ENCODE measurements around the gene CRIP1.
A peak's percentile ranks its signal among the peaks of the same experiment; 100 is the strongest.

The CRIP1 gene, protein sequence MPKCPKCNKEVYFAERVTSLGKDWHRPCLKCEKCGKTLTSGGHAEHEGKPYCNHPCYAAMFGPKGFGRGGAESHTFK

DNA sequence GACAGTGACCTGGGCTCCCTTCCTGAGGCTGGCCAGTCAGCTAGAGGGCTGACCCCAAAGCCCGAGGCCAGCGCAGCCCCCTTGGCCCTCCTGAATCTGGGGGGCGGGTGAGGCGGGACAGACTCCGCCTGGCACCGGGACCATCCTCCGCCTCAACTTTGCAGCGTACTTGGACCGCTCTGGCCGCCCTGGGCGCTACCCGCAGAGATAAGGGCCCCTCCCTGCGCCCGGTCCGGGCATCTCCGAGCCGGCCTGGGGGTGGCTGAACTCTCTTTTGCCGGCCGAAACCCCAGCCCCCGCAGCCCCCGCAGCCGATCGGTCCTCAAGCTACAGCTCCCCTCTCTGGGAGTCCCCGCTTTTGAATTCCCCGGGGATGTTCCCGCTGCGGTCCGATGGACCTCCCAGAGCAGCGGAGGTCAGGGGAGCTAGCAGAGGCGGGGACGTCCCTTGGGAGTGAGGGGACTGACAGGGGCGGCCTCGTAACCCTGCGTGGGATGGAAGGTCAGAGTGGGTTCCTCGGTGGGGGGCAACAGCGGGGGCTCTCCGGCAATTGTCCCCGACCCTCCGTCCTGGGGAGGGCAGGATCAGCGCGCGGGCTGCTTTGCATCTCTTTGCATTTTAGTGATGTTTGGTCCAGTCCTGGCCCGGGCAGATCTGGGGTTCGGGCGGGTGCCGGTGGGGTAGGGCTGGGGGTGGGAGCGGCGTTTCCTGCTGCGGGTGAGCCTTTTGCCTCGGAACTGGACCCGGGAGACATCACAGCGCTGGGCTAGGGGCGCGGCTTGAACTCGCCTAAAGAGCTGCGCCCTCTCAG is at the start of gene CRIP1:
CRIP1 (plus strand) TSS at position 724 of the 811 bp plus-strand sequence. CDS start 374 bp downstream, outside the sequence.
- DNase-seq (ENCODE audit: low read depth in 2 of 2, low spot score in 1 of 2) = no peak

DNA sequence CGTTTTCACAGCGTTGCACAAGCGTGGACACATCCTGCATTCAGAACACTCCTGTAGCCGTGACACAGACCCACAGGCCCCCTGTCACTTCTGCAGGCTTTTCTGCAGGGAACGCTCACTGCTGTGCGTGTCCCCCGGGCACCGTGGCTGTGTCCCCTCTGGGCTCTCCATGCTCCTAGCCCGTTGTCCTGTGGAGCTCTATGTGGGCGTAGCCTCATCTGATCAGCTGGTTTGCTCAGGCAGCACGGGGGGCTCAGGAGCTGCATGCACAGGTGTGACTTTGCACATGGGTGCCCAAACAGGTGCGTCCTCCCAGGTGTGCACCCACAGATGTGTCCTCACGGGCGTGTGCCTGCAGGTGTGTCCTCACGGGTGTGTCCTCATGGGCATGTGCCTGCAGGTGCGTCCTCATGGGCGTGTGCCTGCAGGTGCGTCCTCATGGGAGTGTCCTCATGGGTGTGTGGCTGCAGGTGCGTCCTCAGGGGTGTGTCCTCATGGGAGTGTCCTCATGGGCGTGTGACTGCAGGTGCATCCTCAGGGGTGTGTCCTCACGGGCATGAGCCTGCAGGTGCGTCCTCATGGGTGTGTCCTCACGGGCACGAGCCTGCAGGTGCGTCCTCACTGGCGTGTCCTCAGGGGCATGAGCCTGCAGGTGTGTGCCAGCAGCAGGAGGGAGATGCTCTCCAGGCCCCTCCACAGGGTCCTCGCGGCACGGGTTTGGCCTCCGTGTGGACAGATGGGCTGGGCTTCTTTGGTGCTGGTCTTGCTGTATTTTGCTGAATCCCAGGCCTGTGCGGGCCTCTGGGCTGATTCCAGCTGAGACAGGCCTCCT is 49.6 kb upstream of the CRIP1 start:
- no peak for DNase-seq (ENCODE audit: low read depth in 2 of 2, low spot score in 1 of 2)

DNA sequence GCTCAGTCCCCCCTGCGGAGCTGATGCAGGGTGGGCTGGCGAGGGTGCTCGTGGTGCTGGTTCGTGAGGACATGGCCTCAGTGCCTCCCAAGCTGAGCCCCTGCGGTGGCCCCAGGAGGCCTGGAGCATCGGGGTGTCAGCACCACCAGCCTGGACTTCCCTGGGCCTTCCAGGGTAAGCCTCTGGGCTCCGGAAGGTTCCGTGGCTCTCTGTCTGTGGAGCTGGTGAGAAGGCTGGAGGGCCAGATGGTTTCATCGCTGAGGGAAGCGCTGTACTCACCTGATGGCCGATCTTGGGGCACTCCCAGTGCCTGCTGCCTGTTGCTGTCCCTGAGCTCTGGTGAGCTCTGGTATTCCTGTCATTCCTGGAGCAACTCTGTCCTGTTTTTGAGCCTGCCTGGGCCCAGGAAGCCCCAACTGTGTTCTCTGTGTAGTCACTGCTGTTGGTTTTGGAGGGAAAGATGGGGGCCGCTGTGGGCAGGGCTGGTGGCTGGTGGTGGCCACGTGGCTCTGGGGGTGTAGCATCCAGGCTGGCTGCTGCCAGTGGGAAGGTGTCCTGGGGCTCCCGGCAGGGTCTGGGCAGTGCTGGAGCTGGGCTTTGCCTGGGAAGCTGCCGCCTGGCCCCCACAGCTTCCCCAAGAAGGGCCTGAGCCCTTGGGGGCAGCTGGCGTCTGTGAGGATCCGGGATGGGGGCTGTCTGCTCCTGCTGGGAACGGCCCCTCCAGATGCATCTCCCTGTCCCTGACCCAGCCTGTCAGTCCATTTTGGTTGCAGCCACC is 48.8 kb upstream of the CRIP1 start:
- DNase-seq (ENCODE audit: low read depth in 2 of 2, low spot score in 1 of 2) = no peak

DNA sequence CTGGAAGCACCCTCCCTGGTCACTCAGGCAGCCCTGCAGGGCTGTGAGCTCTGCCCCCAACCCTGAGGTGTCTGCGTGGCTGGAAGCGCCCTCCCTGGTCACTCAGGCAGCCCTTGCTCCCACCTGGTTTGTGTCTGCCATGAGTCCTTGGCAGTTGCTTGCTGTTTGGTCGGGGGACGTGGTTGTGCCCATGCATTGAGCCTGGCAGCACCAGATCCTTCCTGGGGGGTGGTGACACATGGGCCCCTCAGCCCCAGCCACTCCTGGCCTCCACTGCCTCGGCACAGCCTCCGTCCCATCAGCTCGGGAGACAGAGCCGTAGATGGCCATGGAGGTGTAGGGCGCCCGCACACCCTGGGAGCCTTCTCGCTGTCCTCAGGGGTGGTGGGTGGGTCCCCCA is 47.5 kb upstream of the CRIP1 start:
- no peak for DNase-seq (ENCODE audit: low read depth in 2 of 2, low spot score in 1 of 2)

DNA sequence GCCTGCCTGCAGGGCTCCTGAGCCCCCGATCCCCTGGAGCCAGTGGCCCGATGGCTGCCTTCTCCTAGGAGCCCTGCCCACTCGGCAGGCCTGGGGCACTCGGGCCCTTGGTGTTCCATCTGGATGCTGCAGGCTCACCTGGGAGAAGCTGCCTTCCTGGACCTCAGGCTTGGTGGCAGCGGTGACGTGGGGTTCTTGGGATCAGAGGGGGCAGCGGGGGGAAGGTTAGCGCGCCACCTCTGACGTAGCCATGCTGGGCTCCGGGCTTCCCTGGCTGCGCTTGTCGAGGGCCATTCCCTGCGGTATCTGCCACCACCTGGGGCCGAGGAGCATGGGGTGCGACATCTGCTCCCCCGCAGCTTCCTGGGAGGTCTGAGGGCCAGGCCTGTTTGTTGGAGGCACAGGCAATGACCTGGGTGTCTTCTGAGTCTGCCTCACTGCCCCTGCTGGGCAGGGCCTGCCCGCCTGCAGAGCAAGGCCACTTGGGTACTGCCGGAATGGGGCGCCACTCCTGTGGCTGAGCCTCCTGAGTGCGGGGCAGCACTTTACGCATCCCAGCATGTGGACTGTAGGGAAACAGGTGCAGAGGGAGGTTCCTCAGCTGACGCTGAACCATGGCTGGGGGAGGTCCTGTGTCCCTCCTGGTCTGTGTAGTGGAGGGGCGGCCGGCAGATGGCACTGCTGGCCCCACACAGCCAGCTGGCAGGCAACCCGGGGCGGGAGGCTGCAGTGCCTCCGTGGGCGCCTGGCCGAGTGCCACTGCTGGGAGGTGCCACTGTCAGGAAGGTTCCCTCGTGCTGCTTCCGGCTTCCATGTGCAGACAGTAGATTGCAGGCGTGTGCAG is 46.8 kb upstream of the CRIP1 start:
- no peak for DNase-seq (ENCODE audit: low read depth in 2 of 2, low spot score in 1 of 2)

DNA sequence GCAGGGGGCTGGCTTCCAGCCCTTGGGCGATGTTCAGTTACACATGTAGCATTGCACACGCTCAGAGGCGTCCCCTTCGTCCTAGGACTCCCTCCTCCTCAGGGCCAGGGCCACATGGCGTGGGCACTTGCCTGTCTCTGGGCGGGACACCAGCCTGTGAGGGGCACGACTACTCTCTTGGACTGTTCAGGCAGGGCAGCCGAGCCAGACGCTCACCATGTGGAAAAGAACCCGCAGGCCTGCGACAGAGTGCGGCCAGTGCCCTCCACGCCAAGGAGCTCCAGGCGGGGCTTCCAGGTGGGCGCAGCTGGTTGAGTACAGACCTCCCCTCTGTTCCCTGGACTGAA is 46.2 kb upstream of the CRIP1 start:
- DNase-seq (ENCODE audit: low read depth in 2 of 2, low spot score in 1 of 2) = no peak

DNA sequence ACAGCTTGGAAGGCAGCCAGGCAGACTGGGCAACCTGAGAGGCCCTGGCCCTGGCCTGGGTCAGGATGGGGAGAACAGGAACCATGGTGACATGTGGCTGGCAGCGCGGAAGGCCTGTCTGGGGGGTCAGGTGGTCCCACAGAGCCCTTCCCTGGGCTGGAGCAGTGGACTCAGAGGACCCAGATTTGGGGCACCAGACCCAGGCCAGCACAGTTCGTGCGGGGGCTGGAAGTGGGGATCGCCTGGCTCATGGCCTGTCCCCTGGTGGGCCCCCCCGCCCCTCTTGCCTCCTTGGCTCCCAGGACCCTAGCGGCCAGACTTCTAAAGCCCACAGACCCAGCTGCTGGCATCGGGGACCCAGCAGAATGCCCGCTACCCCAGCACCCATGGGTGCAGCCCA is 45.7 kb upstream of the CRIP1 start:
- DNase-seq (ENCODE audit: low read depth in 2 of 2, low spot score in 1 of 2) = no peak

DNA sequence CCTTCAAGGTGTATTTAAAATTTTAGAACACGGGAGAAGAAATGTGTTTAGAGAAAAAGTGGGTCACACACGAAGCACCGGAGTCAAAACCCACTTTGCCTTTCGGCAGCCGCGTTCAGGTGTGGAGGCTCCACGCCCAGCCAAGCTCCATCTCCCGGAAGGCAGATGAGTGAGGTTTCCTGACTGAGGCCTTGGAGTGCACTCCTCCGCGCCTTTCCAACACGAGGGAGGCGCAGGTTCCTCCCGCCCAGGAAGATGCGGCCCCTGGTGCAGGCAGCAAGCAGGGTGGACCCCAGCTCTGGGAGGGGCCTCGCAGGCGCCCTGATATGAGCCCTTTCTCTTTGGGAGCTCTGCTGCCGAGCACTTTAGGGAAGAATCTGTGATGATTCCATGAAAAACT is 44.6 kb upstream of the CRIP1 start:
- no peak for DNase-seq (ENCODE audit: low read depth in 2 of 2, low spot score in 1 of 2)

DNA sequence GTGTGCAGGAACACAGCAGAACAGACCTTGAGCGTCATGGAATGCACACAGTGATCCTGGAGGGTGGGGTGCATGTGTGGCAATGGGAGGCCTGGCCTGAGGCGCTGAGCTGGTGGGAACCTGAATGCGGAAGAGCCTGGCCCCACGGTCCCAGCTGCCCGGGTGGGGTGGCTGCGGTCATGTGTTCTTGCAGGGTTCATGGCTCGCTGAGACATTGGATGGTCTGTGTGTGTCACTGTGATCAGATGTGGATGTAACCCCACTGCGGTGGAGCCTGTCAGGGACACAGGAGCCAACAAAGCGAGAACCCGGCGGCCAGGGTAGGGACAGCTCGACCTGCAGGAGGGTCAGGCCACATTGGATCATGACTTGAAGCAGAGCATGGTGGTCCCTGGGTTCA is 43.9 kb upstream of the CRIP1 start:
- DNase-seq (ENCODE audit: low read depth in 2 of 2, low spot score in 1 of 2) = no peak

DNA sequence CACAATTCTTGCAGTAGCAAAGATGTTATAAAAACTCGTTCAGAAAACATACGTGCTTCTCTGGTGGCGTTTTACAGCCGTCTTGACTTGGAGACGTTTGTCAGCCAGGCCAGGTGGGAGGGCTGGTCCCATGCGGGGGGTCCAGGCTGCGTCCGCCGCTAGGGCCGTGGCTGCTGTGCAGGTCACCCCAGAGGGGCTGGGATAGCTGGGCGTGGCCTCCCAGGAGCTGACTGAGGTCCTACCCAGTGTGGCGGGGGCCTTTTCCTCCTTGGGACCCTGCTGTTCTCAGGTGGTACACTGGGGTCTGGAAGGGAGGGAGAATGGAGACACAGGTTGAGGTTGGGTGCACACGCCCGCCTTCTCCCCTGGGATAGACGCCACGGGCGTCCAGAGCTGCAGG is 41.8 kb upstream of the CRIP1 start:
- DNase-seq (ENCODE audit: low read depth in 2 of 2, low spot score in 1 of 2) = no peak

DNA sequence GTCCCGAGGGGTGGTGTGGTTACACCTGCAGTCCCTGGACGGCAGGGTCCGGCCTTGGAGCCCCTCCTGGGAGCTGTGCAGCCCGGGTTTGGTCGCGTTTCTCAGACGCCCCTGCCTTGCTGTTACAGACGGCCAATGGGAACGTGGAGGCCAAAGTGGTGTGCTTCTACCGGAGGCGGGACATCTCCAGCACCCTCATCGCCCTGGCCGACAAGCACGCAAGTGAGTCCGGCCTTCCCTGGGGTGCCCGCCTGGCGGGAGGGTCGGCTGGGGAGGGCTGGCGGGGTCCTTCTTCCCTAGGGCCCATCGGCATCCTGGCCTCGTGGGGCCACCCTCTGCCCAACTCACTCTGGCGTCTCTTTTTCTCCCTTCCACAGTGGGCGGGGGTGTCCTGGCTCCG is 41.4 kb upstream of the CRIP1 start:
- no peak for DNase-seq (ENCODE audit: low read depth in 2 of 2, low spot score in 1 of 2)

DNA sequence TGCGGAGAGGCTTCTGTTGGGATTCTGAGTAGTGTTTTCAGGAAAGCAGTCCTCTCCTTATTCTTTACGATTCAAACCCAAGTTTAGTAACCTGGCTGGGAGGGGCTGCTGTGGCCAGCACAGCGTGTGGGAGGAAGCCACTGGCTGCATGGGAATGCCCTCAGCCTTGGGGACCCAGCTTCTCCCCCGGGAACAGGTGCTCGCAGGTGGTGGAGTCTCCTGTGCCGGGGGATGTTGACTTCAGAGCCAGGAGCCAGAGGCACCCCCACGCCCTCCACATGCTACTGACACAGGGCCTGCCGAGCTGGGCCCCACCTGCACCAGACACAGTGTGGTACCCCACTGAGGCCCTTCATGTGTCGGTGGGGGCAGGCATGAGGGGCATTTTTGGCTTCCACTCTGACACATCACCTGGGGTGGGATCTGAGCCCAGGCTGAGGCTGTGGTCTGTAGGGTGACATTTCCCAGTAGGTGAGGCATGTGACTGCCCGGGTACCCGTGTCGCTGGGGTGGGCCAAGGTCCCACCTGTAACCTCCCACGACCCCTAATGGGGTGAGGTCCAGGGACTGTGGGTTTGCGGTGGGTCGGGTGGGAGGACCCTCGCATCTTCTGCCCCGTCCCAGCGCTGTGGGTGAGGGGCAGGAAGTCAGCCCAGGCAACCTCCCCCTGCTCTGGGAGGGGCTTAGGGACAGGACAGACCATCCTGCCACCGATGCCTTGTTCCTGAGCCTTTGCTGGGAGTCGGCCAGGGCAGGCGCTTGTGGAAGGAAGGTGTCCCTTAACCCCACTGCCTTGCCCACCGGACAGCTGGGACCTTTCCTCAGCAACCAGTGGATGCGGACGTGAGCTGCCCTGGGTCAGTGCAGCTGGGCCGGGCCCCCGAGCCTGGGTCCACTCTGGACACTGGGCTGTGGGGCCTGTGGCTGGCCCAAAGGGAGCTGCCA is 40.5 kb upstream of the CRIP1 start:
- DNase-seq (ENCODE audit: low read depth in 2 of 2, low spot score in 1 of 2) = no peak

DNA sequence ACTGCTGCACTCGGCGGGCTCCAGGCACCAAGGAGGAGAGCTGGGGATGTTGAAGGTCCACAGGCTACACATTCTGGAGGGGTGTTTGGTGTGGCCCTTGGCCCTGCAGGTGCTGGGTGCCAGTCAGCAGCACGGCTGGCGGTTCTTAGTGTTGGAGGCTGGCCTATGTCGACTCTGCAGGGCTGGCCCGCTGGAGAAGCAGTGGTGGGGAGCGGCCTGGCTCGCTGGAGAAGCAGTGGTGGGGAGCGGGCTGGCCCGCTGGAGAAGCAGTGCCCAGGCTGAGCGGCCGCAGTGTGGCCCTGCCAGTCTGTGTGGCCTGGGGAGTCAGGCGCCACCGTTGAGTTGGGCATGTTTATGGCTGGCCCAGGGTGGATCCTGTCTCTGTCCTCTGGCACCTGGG is 39.7 kb upstream of the CRIP1 start:
- no peak for DNase-seq (ENCODE audit: low read depth in 2 of 2, low spot score in 1 of 2)

DNA sequence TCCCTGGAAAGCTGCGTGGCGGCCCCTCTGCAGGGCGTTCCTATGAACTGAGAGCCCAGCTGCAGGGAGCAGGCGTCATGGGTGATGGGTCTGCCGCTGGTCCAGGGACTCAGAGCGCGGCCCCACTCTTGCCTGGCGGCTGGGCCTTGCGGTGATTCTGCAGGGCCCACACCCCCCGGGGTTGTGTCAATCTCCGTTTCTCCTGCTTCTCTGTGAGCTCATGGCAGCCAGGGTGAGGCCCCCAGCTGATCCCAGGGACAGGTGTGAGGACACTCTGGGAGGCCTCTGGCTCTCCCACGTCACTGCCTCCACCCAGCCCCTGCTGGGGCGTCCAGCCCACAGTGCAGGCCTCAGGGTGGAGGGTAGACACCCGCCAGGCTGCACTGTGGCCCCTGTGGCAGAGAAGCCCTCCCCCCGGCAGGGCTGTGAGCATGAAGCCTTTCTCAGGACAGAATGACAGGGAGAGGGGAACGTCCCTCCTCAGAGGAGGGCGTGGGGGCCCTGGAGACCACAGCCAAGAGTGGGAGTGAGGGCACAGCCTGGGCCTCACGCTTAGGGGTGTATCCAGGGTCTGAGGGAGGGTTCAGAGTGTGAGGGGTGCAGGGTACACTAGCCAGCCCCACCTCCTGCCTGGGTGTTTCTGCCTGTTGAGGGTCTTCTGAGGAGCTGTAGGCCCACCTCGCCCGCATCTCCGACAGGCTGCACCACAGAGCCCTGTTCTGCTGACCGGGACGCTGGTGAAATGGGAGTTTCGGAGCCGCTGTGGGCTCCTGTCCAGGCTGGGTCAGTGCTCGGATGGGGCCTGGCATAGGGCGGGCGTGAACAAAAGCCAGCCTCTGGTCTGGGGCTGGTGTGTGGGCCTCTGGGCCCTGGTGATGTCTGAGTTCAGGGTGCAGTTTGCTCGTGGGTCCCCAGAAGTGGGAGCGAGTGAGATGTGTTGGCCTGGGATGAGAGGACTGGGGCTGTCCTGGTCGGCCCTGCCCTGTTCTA is 38.7 kb upstream of the CRIP1 start:
- no peak for DNase-seq (ENCODE audit: low read depth in 2 of 2, low spot score in 1 of 2)

DNA sequence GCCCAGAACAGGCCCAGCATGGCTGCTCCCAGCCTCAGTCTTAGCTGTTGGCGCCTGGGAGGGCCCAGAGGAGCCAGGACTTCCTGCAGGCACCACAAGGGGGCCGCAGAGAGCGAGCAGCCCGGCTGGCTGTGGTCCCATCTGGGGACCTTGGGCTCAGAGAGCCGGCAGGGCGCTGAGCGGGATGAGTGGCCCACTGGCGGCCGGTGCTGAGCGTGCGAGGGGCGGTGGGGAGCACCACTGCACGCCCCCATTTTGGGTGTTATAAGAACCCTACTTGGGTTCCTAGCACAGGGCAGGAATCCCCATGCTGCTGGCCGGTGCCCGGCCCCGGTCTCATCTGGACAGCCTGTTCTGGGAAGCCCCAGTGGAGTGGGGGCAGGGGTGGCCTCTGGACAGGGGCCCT is 38.0 kb upstream of the CRIP1 start:
- DNase-seq (ENCODE audit: low read depth in 2 of 2, low spot score in 1 of 2) = peak; percentile 25 to 55

DNA sequence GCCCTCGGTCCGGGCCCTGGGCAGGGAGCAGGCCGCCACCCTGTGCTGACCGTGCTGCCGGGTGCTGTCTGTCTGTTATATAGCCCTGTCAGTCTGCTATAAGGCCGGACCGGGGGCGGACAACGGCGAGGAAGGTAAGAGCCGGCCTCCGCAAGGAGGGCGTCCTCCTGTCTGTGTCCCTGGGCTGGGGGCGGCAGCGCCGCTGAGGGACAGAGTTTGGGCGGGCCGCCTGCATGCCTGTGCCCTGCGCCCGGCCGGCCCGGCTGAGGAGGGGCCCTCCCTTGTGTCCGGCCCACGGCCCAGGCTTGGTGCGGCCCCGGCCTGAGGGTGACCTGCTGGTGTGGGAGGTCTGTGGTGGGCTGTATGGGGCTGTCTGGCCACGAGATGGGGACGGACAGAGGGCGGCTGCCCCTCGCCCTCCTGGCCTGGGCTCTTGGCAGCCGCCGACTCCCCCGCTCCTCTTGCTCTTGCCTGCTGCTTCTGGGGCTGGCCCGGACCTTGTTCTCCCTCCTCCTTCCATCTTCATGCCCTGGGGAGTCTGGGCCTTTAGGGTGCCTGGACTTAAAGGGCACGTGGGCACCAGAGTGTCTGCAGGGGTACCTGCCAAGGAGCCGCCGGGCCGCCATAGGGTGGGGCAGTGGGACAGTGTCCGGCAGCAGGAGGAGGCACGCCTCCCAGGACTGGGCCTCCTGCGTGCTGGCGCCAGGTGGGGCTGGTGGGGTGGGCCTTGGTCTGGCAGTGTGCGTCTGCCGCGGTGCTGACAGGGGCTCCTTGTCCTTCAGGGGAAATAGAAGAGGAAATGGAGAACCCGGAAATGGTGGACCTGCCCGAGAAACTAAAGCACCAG is 37.2 kb upstream of the CRIP1 start:
- DNase-seq (ENCODE audit: low read depth in 2 of 2, low spot score in 1 of 2) = no peak

DNA sequence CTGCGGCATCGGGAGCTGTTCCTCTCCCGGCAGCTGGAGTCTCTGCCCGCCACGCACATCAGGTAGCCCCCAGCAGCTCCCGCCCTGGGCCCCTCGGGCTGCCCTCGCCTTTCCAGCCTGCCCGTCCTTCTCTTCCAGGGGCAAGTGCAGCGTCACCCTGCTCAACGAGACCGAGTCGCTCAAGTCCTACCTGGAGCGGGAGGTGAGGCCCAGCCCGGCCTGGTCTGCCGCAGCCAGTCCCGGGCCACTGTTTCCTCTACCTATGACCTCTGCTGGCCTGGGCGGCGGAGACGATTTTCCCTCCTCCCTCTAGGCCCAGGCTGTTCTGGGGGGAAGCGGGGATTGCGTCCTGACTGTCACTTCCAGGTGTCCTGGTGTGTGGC is 36.6 kb upstream of the CRIP1 start:
- no peak for DNase-seq (ENCODE audit: low read depth in 2 of 2, low spot score in 1 of 2)

All from stimulated activated CD8-positive, alpha-beta memory T cell treated with anti-CD3 and anti-CD28 coated beads, Interleukin-4, amount 100 ng/mL, for 1 hour (primary cell).